Heart left ventricle (tissue), 13 donors: ENCODE results near the gene DLGAP4.

Source experiments
- POLR2A ChIP-seq, 2 donors: fragments of 450-650 bp; IDR thresholded peaks; one replicate each; pipeline ENCODE4 v1.6.1; 2017; ENCODE audit warnings: antibody characterized with exemption in 2 of 2, mild to moderate bottlenecking in 2 of 2, moderate library complexity in 2 of 2
- TF ChIP-seq, protein P1 (sequence below), 12 donors: fragments of 200-600 bp; sonication (generic) in 4 of 12; IDR thresholded peaks; one replicate each; pipeline versions ENCODE4 v1.5.0 to v1.8.0; 2018 to 2022; ENCODE audit warnings: antibody characterized with exemption in 12 of 12, mild to moderate bottlenecking in 5 of 12
- donor health status: ischemic (EF 13 %, LVEDD 7.1; RV severe dilation, severe dysfunction).
- donor health status: DM: no; HTN: yes; CAD: no.
- donor health status: DM: no; HTN: no; CAD: no.
- donor health status: ischemic (EF 25% LVEDD 6.9; RV normal size, moderate dysfunction).
- donor health status: ischemic (EF 25% LVEDD 5.7; RV mildly dilated, moderate dysfunction).
- donor health status: ischemic (EF 35%, LVEDD 5.7; RV mildly dilated, moderate dysfunction).
- donor health status: nonischemic (EF 11% LVEDD 7.7; RV severe dilation, severe dysfunction).
- donor health status: DM: yes; HTN: yes; CAD: no.
- donor health status: PGD.
- donor health status: ischemic (EF 29% LVEDD 5.4; RV normal size, mild dysfunction).
- donor health status: nonischemic (EF 23%, LVEDD 6.1; RV moderate dilation, normal function).

DNA sequence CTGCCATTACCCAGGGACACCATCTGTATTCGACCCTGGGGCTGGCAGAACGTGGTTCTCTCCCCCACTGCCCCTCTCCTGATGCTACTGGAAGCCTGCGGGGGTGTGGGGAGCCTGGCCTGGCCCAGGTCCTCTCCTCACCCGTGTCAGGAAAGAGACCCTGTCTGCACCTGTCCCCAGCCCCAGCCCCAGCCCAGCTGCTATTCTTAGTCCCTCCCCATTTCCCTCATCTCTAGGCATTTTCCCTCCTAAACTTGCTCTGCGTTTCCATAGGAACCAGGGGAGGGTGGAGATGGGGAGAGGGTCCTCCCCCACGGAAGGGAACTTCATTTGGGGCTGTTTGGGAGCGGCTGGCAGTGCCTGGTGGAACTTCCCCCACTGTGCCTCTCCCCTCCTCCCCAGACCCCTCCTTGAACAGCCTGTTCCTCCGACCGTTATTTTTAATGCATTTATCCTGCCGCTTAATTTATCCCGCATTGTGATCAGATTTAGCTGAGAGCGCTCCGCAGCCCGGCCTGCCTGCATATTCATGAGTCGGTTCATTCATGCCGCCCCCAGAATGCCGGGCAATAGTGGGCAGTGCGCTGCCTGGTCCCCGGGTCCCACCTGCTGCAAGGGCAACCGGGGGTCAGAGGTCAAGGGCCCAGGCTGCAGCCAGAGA, 31.8 kb upstream of the DLGAP4 start:
- TF ChIP-seq, protein P1, sequence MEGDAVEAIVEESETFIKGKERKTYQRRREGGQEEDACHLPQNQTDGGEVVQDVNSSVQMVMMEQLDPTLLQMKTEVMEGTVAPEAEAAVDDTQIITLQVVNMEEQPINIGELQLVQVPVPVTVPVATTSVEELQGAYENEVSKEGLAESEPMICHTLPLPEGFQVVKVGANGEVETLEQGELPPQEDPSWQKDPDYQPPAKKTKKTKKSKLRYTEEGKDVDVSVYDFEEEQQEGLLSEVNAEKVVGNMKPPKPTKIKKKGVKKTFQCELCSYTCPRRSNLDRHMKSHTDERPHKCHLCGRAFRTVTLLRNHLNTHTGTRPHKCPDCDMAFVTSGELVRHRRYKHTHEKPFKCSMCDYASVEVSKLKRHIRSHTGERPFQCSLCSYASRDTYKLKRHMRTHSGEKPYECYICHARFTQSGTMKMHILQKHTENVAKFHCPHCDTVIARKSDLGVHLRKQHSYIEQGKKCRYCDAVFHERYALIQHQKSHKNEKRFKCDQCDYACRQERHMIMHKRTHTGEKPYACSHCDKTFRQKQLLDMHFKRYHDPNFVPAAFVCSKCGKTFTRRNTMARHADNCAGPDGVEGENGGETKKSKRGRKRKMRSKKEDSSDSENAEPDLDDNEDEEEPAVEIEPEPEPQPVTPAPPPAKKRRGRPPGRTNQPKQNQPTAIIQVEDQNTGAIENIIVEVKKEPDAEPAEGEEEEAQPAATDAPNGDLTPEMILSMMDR (IDR thresholded peaks at IDR 0.05): no peak
- TF ChIP-seq POLR2A (IDR thresholded peaks at IDR 0.05): no peak
